GM19035 (cell line): ENCODE results near the gene TMEM54.

Source experiments
- ATAC-seq: cut with Tn5 transposase; IDR thresholded peaks from one replicate; pipeline ENCODE4 v1.9.1; 2021; ENCODE audit not compliant: unreplicated experiment

Gene TMEM54

GRCh38 chr1:32881871-32882850 is 19.0 kb downstream of the TMEM54 start:
- no peak for ATAC-seq

- ATAC-seq, result no peak
Measured at GRCh38 chr1:32881291-32881690, 19.9 kb downstream of the TMEM54 start.

GRCh38 chr1:32878637-32879041 is 22.6 kb downstream of the TMEM54 start:
- ATAC-seq, result no peak

- ATAC-seq, result no peak
Measured at GRCh38 chr1:32878183-32878582, 23.0 kb downstream of the TMEM54 start.

GRCh38 chr1:32877211-32878110 is 23.7 kb downstream of the TMEM54 start:
- ATAC-seq, result no peak

- ATAC-seq, result no peak
Measured at GRCh38 chr1:32876341-32877210, 24.6 kb downstream of the TMEM54 start.

GRCh38 chr1:32874860-32875752 is 26.1 kb downstream of the TMEM54 start:
- no peak for ATAC-seq

GRCh38 chr1:32873484-32873883 is 27.7 kb downstream of the TMEM54 start:
- no peak for ATAC-seq

GRCh38 chr1:32872192-32872460 is 29.1 kb downstream of the TMEM54 start:
- ATAC-seq, result no peak

- no peak for ATAC-seq
Measured at GRCh38 chr1:32871364-32872191, 29.6 kb downstream of the TMEM54 start.

GRCh38 chr1:32870615-32871363 is 30.4 kb downstream of the TMEM54 start, which contains the start of gene FNDC5:
Gene FNDC5, minus strand, starts transcription at chr1:32870912.
- ATAC-seq, result no peak

GRCh38 chr1:32869923-32870614 is 31.1 kb downstream of the TMEM54 start:
- no peak for ATAC-seq

GRCh38 chr1:32868806-32869455 is 32.3 kb downstream of the TMEM54 start:
- no peak for ATAC-seq

GRCh38 chr1:32868085-32868484 is 33.1 kb downstream of the TMEM54 start:
- no peak for ATAC-seq

- ATAC-seq, result no peak
Measured at GRCh38 chr1:32867671-32868070, 33.5 kb downstream of the TMEM54 start.

- ATAC-seq, result no peak
Measured at GRCh38 chr1:32867151-32867550, 34.0 kb downstream of the TMEM54 start.
